Measurements from ENCODE around the gene BICRA.

Gene BICRA

DNA sequence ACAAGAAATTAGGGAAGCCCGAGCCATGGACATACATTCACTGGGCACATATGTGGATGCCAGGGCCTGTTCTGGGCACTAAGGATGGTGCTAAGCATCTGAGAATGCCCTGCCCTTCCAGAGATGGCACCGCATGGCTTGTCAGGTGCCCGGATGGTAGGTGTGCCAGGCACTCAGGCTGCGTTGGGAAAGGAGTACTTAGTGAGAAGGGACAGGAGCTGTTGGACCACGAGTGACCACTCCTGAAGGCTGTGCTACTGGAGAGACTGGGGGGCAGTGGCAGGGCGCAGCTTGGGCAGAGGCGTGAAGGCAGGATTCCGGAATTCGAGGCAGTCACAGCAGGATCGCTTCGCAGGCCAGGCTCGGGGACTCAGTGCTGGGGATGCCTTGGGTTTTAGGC is 66.3 kb downstream of the BICRA start:
- Histone ChIP-seq H3K4me3 (ENCODE audit: low read depth, low read length) (no peak overlapping the region), H3K4me1 (ENCODE audit: control insufficient read depth, insufficient read depth, low read length) (no peaks in the 10 kb centered on the region), H3K36me3 (ENCODE audit: control insufficient read depth, insufficient read depth, low read length) (peaks cover 44% of the 10 kb centered on the region), H3K9me3 (ENCODE audit: control insufficient read depth, insufficient read depth, low read length) (no peaks in the 10 kb centered on the region), H3K9ac (ENCODE audit: low read depth, low read length) (no peak overlapping the region), H3K27me3 (ENCODE audit: control insufficient read depth, insufficient read depth, low read length) (no peaks in the 10 kb centered on the region)

DNA sequence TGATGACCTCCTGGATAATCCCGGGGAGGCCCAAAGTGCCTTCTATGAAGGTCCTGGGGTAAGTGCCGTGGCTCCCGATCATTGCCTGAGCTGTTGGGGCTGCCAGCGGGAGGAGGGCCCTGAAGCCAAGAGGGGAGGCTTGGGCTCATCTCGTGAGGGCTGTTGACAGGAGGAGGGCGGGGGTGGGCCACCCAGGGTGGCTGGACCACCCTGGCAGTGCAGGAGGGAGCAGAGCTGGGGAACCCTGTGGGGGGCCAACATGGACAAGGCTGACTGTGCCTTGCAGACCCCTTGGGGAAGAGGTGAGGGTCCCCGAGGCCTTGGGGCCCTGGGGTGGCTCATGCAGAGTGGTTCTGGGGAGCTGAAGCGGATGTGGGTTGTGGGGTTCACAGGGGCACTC is 66.9 kb downstream of the BICRA start:
- no peak overlapping the region for H3K9ac ChIP-seq (ENCODE audit: low read depth, low read length)
- no peaks in the 10 kb centered on the region for H3K27me3 ChIP-seq (ENCODE audit: control insufficient read depth, insufficient read depth, low read length)
- no peaks in the 10 kb centered on the region for H3K9me3 ChIP-seq (ENCODE audit: control insufficient read depth, insufficient read depth, low read length)
- no peaks in the 10 kb centered on the region for H3K4me1 ChIP-seq (ENCODE audit: control insufficient read depth, insufficient read depth, low read length)
- peaks cover 42% of the 10 kb centered on the region for H3K36me3 ChIP-seq (ENCODE audit: control insufficient read depth, insufficient read depth, low read length)
- H3K4me3 ChIP-seq (ENCODE audit: low read depth, low read length), result no peak overlapping the region

DNA sequence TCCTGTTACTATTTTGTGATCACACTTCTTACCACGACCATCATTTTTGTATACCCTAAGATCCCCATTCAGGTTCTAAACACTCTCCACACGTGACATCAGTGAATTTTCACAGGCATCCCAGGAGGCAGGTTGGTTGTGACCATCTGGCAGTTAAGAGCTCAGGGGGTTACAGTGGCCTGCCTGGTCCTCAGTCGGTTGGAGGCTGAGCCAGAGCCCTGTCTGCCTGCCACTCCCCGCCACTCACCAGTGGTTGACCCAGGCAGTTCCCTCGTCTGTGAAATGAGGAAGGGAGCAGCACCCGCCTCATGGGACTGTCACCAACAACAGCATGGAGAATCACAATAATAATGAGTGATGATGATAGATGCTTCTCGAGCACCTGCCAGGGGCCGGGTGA is 67.9 kb downstream of the BICRA start:
- Histone ChIP-seq H3K36me3 (ENCODE audit: control insufficient read depth, insufficient read depth, low read length) (peaks cover 48% of the 10 kb centered on the region), H3K27me3 (ENCODE audit: control insufficient read depth, insufficient read depth, low read length) (no peaks in the 10 kb centered on the region)

DNA sequence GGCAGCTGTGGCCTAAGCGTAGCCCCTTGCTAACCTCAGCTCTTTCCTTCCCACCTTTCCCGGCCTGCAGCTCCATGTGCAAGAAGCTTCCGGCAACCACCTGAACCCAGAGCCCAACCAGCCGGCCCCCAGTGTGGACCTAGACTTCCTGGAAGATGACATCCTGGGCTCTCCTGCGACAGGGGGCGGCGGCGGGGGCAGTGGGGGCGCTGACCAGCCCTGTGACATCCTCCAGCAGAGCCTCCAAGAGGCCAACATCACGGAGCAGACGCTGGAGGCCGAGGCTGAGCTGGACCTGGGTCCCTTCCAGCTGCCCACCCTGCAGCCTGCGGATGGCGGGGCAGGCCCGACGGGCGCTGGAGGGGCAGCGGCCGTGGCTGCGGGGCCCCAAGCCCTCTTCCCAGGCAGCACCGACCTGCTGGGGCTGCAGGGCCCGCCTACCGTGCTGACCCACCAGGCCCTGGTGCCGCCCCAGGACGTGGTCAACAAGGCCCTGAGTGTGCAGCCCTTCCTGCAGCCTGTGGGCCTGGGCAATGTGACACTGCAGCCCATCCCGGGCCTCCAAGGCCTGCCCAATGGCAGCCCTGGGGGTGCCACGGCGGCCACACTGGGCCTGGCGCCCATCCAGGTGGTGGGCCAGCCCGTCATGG is 70.4 kb downstream of the BICRA start:
- Histone ChIP-seq H3K9me3 (ENCODE audit: control insufficient read depth, insufficient read depth, low read length) (no peaks in the 10 kb centered on the region), H3K4me1 (ENCODE audit: control insufficient read depth, insufficient read depth, low read length) (no peaks in the 10 kb centered on the region), H3K9ac (ENCODE audit: low read depth, low read length) (no peak overlapping the region), H3K27me3 (ENCODE audit: control insufficient read depth, insufficient read depth, low read length) (no peaks in the 10 kb centered on the region), H3K4me3 (ENCODE audit: low read depth, low read length) (no peak overlapping the region), H3K36me3 (ENCODE audit: control insufficient read depth, insufficient read depth, low read length) (peaks cover 40% of the 10 kb centered on the region)

More for the DNA sequence above, 67.9 kb downstream of the BICRA start:
- no peaks in the 10 kb centered on the region for H3K4me1 ChIP-seq (ENCODE audit: control insufficient read depth, insufficient read depth, low read length)
- no peak overlapping the region for H3K9ac ChIP-seq (ENCODE audit: low read depth, low read length)
- H3K4me3 ChIP-seq (ENCODE audit: low read depth, low read length), result no peak overlapping the region
- no peaks in the 10 kb centered on the region for H3K9me3 ChIP-seq (ENCODE audit: control insufficient read depth, insufficient read depth, low read length)

DNA sequence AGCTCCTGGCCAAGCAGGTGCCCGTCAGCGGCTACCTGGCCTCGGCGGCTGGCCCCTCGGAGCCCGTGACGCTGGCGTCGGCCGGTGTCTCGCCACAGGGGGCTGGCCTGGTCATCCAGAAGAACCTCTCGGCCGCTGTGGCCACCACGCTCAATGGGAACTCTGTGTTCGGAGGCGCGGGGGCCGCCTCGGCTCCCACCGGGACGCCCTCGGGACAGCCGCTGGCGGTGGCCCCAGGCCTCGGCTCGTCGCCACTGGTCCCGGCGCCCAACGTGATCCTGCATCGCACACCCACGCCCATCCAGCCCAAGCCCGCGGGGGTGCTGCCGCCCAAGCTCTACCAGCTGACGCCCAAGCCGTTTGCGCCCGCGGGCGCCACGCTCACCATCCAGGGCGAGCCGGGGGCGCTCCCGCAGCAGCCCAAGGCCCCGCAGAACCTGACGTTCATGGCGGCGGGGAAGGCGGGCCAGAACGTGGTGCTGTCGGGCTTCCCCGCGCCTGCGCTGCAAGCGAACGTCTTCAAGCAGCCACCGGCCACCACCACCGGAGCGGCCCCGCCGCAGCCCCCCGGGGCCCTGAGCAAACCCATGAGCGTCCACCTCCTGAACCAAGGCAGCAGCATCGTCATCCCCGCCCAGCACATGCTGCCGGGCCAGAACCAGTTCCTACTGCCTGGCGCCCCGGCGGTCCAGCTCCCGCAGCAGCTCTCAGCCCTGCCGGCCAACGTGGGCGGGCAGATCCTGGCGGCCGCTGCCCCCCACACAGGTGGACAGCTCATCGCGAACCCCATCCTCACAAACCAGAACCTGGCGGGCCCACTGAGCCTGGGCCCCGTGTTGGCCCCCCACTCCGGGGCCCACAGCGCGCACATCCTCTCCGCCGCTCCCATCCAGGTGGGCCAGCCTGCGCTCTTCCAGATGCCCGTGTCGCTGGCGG is 71.3 kb downstream of the BICRA start:
- H3K27me3 ChIP-seq (ENCODE audit: control insufficient read depth, insufficient read depth, low read length), result no peaks in the 10 kb centered on the region
- H3K4me3 ChIP-seq (ENCODE audit: low read depth, low read length), result no peak overlapping the region
- no peaks in the 10 kb centered on the region for H3K9me3 ChIP-seq (ENCODE audit: control insufficient read depth, insufficient read depth, low read length)
- H3K9ac ChIP-seq (ENCODE audit: low read depth, low read length), result no peak overlapping the region
- peaks cover 33% of the 10 kb centered on the region for H3K36me3 ChIP-seq (ENCODE audit: control insufficient read depth, insufficient read depth, low read length)
- no peaks in the 10 kb centered on the region for H3K4me1 ChIP-seq (ENCODE audit: control insufficient read depth, insufficient read depth, low read length)

DNA sequence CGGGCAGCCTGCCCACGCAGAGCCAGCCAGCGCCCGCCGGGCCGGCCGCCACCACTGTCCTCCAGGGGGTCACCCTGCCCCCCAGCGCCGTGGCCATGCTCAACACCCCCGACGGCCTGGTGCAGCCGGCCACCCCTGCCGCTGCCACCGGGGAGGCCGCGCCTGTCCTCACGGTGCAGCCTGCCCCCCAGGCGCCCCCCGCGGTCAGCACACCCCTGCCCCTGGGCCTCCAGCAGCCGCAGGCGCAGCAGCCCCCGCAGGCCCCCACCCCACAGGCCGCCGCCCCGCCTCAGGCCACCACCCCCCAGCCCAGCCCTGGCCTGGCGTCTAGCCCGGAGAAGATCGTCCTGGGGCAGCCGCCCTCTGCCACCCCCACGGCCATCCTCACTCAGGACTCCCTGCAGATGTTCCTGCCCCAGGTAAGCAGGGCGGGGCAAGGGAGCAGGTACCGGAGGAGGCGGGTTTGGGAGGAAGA is 72.0 kb downstream of the BICRA start:
- H3K27me3 ChIP-seq (ENCODE audit: control insufficient read depth, insufficient read depth, low read length), result no peaks in the 10 kb centered on the region
- no peak overlapping the region for H3K4me3 ChIP-seq (ENCODE audit: low read depth, low read length)
- no peak overlapping the region for H3K9ac ChIP-seq (ENCODE audit: low read depth, low read length)
- no peaks in the 10 kb centered on the region for H3K9me3 ChIP-seq (ENCODE audit: control insufficient read depth, insufficient read depth, low read length)
- peaks cover 30% of the 10 kb centered on the region for H3K36me3 ChIP-seq (ENCODE audit: control insufficient read depth, insufficient read depth, low read length)
- no peaks in the 10 kb centered on the region for H3K4me1 ChIP-seq (ENCODE audit: control insufficient read depth, insufficient read depth, low read length)

DNA sequence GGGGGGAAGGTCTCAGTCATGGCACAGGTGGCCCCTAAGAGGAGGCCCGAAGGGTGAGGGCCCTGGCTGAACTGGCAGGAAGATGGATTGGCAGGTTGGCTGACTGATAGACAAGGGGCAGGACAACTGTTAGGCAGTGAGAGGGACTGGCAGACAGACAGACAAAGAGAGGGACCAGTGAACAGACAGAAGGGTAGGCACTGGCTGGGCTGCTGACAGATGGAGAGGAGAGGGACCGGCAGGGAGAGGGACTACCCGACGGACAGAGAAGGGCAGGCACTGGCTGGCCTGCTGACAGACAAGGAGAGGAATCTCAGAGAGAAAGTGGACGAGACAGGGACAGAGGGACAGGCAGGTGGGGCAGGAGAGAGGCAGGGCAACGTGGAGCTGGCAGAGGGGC is 72.5 kb downstream of the BICRA start:
- H3K27me3 ChIP-seq (ENCODE audit: control insufficient read depth, insufficient read depth, low read length), result no peaks in the 10 kb centered on the region
- no peaks in the 10 kb centered on the region for H3K9me3 ChIP-seq (ENCODE audit: control insufficient read depth, insufficient read depth, low read length)
- no peaks in the 10 kb centered on the region for H3K4me1 ChIP-seq (ENCODE audit: control insufficient read depth, insufficient read depth, low read length)
- no peak overlapping the region for H3K9ac ChIP-seq (ENCODE audit: low read depth, low read length)
- H3K36me3 ChIP-seq (ENCODE audit: control insufficient read depth, insufficient read depth, low read length), result peaks cover 26% of the 10 kb centered on the region
- H3K4me3 ChIP-seq (ENCODE audit: low read depth, low read length), result no peak overlapping the region

DNA sequence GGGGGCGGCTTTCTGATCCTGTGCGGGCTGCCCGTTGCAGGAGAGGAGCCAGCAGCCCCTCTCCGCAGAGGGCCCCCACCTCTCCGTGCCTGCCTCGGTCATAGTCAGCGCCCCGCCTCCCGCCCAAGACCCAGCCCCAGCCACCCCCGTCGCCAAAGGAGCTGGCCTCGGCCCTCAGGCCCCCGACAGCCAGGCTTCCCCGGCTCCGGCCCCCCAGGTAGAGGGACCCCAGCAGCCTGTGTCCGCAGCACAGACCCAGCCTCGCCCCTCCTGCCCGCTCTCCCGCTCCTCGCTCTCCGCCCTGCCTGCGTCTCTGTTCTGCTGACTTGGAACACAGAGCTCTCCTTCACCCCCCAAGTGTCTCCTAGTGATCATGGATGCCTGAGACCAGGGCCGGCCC is 73.0 kb downstream of the BICRA start:
- no peak overlapping the region for H3K9ac ChIP-seq (ENCODE audit: low read depth, low read length)
- no peaks in the 10 kb centered on the region for H3K27me3 ChIP-seq (ENCODE audit: control insufficient read depth, insufficient read depth, low read length)
- H3K4me1 ChIP-seq (ENCODE audit: control insufficient read depth, insufficient read depth, low read length), result no peaks in the 10 kb centered on the region
- H3K36me3 ChIP-seq (ENCODE audit: control insufficient read depth, insufficient read depth, low read length), result peaks cover 26% of the 10 kb centered on the region
- no peak overlapping the region for H3K4me3 ChIP-seq (ENCODE audit: low read depth, low read length)
- no peaks in the 10 kb centered on the region for H3K9me3 ChIP-seq (ENCODE audit: control insufficient read depth, insufficient read depth, low read length)

DNA sequence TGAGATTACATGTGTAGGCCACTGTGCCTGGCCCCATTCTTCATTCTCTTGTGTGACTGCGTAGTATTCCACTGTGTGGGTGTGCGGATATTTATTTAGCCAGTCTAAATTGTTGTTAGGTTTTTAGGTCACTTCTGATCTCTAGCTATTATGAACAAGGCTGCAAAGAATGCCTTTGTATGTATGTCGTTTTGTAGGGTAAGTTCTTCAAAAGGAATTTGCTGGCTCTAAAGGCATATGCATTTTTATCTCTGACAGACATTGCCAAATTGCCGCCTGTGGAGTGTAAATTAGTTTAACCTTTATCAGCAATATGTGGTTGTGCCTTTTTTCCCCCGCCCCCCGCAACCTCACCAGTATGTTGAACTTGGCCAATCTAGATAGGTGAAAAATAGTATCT is 74.0 kb downstream of the BICRA start:
- H3K9me3 ChIP-seq (ENCODE audit: control insufficient read depth, insufficient read depth, low read length), result no peaks in the 10 kb centered on the region
- no peaks in the 10 kb centered on the region for H3K27me3 ChIP-seq (ENCODE audit: control insufficient read depth, insufficient read depth, low read length)
- H3K4me3 ChIP-seq (ENCODE audit: low read depth, low read length), result no peak overlapping the region
- no peak overlapping the region for H3K9ac ChIP-seq (ENCODE audit: low read depth, low read length)
- no peaks in the 10 kb centered on the region for H3K4me1 ChIP-seq (ENCODE audit: control insufficient read depth, insufficient read depth, low read length)
- H3K36me3 ChIP-seq (ENCODE audit: control insufficient read depth, insufficient read depth, low read length), result peaks cover 25% of the 10 kb centered on the region

DNA sequence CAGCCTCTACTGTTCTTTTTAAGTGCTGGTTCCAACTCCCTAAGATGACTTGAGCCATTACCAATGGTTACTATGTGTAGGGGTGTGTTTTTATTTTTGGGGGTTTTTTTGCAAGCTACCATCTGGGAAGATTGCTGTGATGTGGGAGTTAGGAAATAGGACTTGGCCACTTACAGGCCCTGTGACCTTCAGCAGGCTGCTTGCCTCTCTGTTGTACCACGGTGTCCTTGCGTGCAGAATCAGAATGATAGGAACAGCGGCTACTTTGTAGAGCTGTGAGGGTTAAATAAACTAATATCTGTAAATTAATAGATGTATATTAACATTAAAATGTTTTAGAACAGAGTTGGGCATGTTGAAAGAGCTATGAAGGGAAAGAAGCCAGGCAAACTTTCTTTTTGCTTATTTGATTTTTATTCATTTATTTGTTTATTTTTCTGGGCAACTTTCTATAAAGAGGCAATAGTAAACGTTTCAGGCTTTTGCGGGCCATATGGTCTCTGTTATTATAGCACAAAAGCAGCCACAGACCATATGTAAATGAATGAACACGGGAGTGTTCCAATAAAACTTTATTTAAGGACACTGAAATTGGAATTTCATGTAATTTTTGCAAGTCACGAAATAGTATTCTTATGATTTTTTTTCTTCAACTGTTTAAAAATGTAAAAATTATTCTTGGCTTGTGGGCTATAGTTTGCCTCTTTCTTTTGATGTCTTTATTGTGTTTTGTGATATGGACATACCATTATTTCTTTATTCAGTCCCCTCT is 77.9 kb downstream of the BICRA start:
- H3K27me3 ChIP-seq (ENCODE audit: control insufficient read depth, insufficient read depth, low read length), result no peaks in the 10 kb centered on the region
- no peaks in the 10 kb centered on the region for H3K9me3 ChIP-seq (ENCODE audit: control insufficient read depth, insufficient read depth, low read length)
- H3K4me3 ChIP-seq (ENCODE audit: low read depth, low read length), result no peak overlapping the region
- H3K9ac ChIP-seq (ENCODE audit: low read depth, low read length), result no peak overlapping the region
- H3K36me3 ChIP-seq (ENCODE audit: control insufficient read depth, insufficient read depth, low read length), result peaks cover 5% of the 10 kb centered on the region
- H3K4me1 ChIP-seq (ENCODE audit: control insufficient read depth, insufficient read depth, low read length), result no peaks in the 10 kb centered on the region

DNA sequence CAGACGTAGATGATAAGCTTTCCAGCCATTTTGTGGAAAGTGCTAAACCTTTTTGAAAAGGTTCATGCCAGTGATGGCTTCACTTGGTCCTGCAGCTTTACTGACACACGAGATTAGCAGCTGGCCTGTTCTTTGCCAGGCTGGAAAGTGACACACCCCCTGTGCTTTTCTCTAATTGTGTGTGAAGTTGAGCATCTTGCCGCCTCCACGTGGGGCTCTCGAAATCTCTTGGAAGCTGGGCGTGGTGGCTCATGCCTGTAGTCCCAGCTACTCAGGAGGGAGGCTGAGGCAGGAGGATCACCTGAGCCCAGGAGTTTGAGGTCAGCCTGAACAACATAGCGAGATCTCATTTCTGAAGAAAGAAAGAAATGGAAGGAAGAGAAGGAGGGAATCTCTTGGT is 79.0 kb downstream of the BICRA start:
- Histone ChIP-seq H3K4me1 (ENCODE audit: control insufficient read depth, insufficient read depth, low read length) (no peaks in the 10 kb centered on the region), H3K27me3 (ENCODE audit: control insufficient read depth, insufficient read depth, low read length) (no peaks in the 10 kb centered on the region), H3K4me3 (ENCODE audit: low read depth, low read length) (no peak overlapping the region), H3K9ac (ENCODE audit: low read depth, low read length) (no peak overlapping the region), H3K36me3 (ENCODE audit: control insufficient read depth, insufficient read depth, low read length) (peaks cover 8% of the 10 kb centered on the region), H3K9me3 (ENCODE audit: control insufficient read depth, insufficient read depth, low read length) (no peaks in the 10 kb centered on the region)

All from iPS-15b (cell line).